Gastrocnemius medialis (tissue), 4 donors: ENCODE data around the gene VSIR. TPM values are rescaled to one million over a fixed set of nuclear protein-coding genes. Genes with fewer than 3 reads are reported as not detected.

Source experiments
- ATAC-seq, 2 donors: fragments of 150-250 bp; one replicate each; pipeline ENCODE4 v1.9.1; 2016
- DNase-seq, 2 donors: peaks; one replicate each; pipeline ENCODE4 v3.0.0-alpha.2; 2019
- H3K27ac ChIP-seq, 4 donors: fragments of 200-600 bp; sonication (generic); 1 replicate in 1 of 4; 2 replicates in 3 of 4; pipeline ENCODE4 v1.5.1; 2016 to 2018; ENCODE audit warnings: mild to moderate bottlenecking in 2 of 4, moderate library complexity in 1 of 4
- H3K27me3 ChIP-seq, 3 donors: fragments of 200-600 bp; sonication (generic) in 2 of 3; 1 replicate in 1 of 3; 2 replicates in 2 of 3; pipeline versions ENCODE4 v1.5.1 to v1.6.0; 2016 to 2019; ENCODE audit warnings: mild to moderate bottlenecking in 1 of 3, moderate library complexity in 1 of 3
- H3K36me3 ChIP-seq, 2 donors: fragments of 200-600 bp; sonication (generic) in 1 of 2; one replicate each; pipeline ENCODE4 v1.5.1; 2017 to 2018
- H3K4me1 ChIP-seq, 2 donors: fragments of 200-600 bp; sonication (generic) in 1 of 2; one replicate each; pipeline ENCODE4 v1.5.1; 2016 to 2017; ENCODE audit warnings: mild to moderate bottlenecking in 2 of 2
- H3K4me3 ChIP-seq, 4 donors: fragments of 200-600 bp; sonication (generic) in 3 of 4; 1 replicate in 1 of 4; 2 replicates in 3 of 4; pipeline ENCODE4 v1.5.1; 2016 to 2019; ENCODE audit warnings: mild to moderate bottlenecking in 2 of 4
- H3K9me3 ChIP-seq, 3 donors: fragments of 200-600 bp; sonication (generic) in 2 of 3; 1 replicate in 1 of 3; 2 replicates in 2 of 3; pipeline ENCODE4 v1.5.1; 2016 to 2019
- POLR2A ChIP-seq, 2 donors: fragments of 450-650 bp; IDR thresholded peaks; one replicate each; pipeline ENCODE4 v1.6.1; 2017; ENCODE audit warnings: antibody characterized with exemption in 2 of 2, mild to moderate bottlenecking in 2 of 2, moderate library complexity in 2 of 2
- in situ Hi-C, 4 donors: fragments of 200-750 bp; cut with MboI; loops; one replicate each; pipeline versions ENCODE4 v1.15.0 to v1.8.0; 2017; ENCODE audit warnings: low sequenced_read_pairs in 4 of 4
- intact Hi-C: fragments of 100-400 bp; cut with DNase I; formaldehyde crosslinking; loops from one replicate; pipeline ENCODE4 v1.15.1; 2023; ENCODE audit warnings: low total_unique reads
- total RNA-seq, 4 donors: library from RNA; depleted of rRNA; stranded (reverse); fragments of >200 nt; gene quantifications; one replicate each; pipeline versions ENCODE4 v1.1.0 to v1.2.3, GENCODE V29; 2016
- TF ChIP-seq, protein P1 (sequence below), 5 experiments: fragments of 450-650 bp in 3 of 5; fragments of 200-600 bp in 2 of 5; sonication (generic) in 2 of 5; IDR thresholded peaks in 4 of 5; conservative IDR thresholded peaks in 1 of 5; 1 replicate in 4 of 5; 2 replicates in 1 of 5; pipeline ENCODE4 v1.5.1; 2016 to 2019; ENCODE audit warnings: antibody characterized with exemption in 5 of 5, mild to moderate bottlenecking in 3 of 5, moderate library complexity in 3 of 5

VSIR gene
- total RNA-seq, 4 donors from 2014 or later: 7.9 to 20.7 (median 16.9) TPM

DNA sequence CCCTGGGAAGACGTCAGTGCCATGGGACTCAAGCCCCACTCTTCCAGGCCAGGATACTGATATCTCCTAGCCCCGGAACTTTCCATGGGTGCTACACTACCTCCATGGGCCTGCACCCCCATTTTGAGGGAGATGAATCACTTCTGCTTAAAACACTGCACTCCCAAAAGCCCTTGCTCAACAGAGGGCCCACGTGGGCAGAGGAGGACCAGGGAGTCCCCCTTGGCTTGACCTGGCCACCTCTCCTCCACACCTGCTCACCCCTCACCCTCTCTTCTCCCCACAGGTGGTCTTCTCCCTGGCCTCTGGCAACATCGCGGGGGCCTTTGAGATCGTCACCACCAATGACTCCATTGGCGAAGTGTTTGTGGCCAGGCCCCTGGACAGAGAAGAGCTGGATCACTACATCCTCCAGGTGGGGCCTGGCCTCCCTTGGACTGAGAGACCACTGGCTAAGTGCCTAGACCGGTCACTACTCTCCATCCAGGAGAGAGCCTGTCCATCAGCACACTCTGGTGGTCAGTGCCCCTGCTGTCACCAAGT, 33.9 kb downstream of the VSIR start:
- TF ChIP-seq, protein P1, sequence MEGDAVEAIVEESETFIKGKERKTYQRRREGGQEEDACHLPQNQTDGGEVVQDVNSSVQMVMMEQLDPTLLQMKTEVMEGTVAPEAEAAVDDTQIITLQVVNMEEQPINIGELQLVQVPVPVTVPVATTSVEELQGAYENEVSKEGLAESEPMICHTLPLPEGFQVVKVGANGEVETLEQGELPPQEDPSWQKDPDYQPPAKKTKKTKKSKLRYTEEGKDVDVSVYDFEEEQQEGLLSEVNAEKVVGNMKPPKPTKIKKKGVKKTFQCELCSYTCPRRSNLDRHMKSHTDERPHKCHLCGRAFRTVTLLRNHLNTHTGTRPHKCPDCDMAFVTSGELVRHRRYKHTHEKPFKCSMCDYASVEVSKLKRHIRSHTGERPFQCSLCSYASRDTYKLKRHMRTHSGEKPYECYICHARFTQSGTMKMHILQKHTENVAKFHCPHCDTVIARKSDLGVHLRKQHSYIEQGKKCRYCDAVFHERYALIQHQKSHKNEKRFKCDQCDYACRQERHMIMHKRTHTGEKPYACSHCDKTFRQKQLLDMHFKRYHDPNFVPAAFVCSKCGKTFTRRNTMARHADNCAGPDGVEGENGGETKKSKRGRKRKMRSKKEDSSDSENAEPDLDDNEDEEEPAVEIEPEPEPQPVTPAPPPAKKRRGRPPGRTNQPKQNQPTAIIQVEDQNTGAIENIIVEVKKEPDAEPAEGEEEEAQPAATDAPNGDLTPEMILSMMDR (IDR thresholded peaks at IDR 0.05 in 4 of 5, conservative IDR thresholded peaks at IDR 0.05 in 1 of 5): no peak
- TF ChIP-seq POLR2A (IDR thresholded peaks at IDR 0.05): no peak
- intact Hi-C loops (no loop called here), in situ Hi-C loops (no loop called here)
- H3K27me3 ChIP-seq: no peaks in the 10 kb centered on the region
- H3K27ac ChIP-seq: no peak overlapping the region
- H3K4me1 ChIP-seq: peaks cover 14 to 19% of the 10 kb centered on the region in 2 donors
- no peak for ATAC-seq
- no peaks in the 10 kb centered on the region for H3K9me3 ChIP-seq
- no peak for DNase-seq
- H3K36me3 ChIP-seq: no peaks in the 10 kb centered on the region
- H3K4me3 ChIP-seq: no peak overlapping the region

DNA sequence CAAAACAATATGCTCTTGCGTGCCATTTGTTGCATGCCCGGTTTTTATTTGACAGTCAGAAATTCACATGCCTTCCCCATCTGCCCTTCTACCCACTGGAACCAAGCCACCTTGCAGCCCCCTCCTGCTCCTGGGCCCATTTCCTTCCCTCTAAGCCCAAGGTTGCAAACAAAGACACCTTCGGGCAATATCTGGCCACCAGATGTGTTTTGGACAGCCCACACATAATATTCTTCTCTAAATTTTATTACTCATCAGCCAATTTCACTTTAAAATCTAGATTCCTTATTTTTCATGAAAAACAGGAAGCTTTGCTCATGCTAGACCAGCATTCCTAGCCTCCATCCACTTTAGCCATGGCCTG, 35.5 kb downstream of the VSIR start:
- Histone ChIP-seq H3K4me1 (peaks cover 14 to 19% of the 10 kb centered on the region in 2 donors), H3K27ac (no peak overlapping the region), H3K9me3 (no peaks in the 10 kb centered on the region), H3K27me3 (no peaks in the 10 kb centered on the region), H3K4me3 (no peak overlapping the region), H3K36me3 (no peaks in the 10 kb centered on the region)
- in situ Hi-C loops (no loop called here), intact Hi-C loops (no loop called here)
- TF ChIP-seq, protein P1 (IDR thresholded peaks at IDR 0.05 in 4 of 5, conservative IDR thresholded peaks at IDR 0.05 in 1 of 5): no peak
- no peak for TF ChIP-seq POLR2A (IDR thresholded peaks at IDR 0.05)
- ATAC-seq: no peak
- DNase-seq: no peak

DNA sequence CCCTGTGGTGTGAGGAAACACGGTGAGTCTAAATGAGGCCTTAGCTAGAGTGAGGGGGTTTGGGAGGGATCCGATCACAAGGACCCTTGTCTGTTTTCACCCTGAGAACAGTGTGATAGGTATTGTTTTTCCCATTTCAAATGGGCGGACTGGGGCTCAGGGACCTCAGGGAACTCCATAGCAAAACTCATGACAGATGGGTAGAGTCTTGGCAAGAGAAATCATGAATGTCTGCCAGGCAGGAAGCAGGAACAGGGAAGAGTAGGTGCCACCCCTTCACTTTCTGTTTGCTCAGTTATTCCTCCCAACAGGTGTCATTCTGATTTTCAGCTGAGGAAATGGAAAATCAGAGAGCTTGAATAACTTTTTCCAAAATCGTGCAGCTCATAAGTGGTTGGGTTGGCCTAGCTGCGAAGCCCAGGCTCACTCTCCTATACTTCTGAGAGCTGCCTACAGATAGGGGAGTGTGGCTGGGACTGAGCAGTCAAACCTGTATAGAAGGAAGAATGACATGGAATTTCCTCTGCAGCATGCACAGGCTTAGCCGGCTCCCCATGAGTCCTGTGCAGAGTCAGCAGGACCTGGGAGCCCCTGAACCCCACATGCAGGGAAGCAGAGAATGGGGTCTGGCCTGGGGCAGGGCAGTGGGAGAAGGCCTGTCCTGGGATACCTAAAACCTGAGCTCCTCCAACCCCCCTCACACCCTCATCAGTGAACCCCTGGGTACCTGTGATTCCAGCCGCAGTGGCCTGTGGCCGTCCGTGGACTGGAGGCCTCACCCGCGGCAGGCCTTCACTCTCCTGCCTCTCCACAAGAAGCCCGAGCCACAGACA, 36.1 kb downstream of the VSIR start:
- DNase-seq (no peak), ATAC-seq (peak; percentile 16 to 29)
- H3K27ac ChIP-seq: peak overlapping the region; percentile 30 to 69 (median 51)
- TF ChIP-seq POLR2A (IDR thresholded peaks at IDR 0.05): no peak
- TF ChIP-seq, protein P1 (IDR thresholded peaks at IDR 0.05 in 4 of 5, conservative IDR thresholded peaks at IDR 0.05 in 1 of 5): no peak
- no peaks in the 10 kb centered on the region for H3K36me3 ChIP-seq
- in situ Hi-C loops: no loop called here
- peaks cover 14 to 19% of the 10 kb centered on the region in 2 donors for H3K4me1 ChIP-seq
- no peak overlapping the region for H3K4me3 ChIP-seq
- intact Hi-C loops: no loop called here
- H3K27me3 ChIP-seq: no peaks in the 10 kb centered on the region
- no peaks in the 10 kb centered on the region for H3K9me3 ChIP-seq

DNA sequence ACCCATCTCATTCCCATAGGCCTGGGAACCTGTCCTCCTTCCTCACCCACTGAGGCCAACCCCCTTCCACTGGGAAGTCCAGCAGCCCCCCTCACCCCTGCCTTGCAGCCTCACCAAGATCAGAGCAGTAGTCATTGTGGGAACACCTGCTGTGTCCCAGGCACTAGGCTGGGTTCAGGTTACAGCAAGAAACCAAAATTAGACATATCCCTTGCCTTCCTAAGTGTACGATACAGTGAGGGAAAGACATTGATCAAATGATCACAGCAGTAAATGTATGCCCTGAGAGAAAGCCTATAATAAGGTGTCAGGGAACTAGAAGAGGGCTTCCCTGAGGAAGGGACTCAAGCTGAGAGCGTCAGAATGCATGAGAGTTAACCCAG, 36.8 kb downstream of the VSIR start:
- H3K4me3 ChIP-seq: no peak overlapping the region
- no peaks in the 10 kb centered on the region for H3K36me3 ChIP-seq
- peaks cover 14 to 19% of the 10 kb centered on the region in 2 donors for H3K4me1 ChIP-seq
- peak; percentile 77 to 92 for ATAC-seq
- no peak for DNase-seq
- H3K9me3 ChIP-seq: no peaks in the 10 kb centered on the region
- intact Hi-C loops: no loop called here
- H3K27me3 ChIP-seq: no peaks in the 10 kb centered on the region
- in situ Hi-C loops: no loop called here
- peak overlapping the region; percentile 30 to 69 (median 51) for H3K27ac ChIP-seq
- TF ChIP-seq, protein P1 (IDR thresholded peaks at IDR 0.05 in 4 of 5, conservative IDR thresholded peaks at IDR 0.05 in 1 of 5): no peak
- no peak for TF ChIP-seq POLR2A (IDR thresholded peaks at IDR 0.05)
